Naive B cell (primary cell): ENCODE measurements around the gene CHST8. TPM values are rescaled to one million over a fixed set of nuclear protein-coding genes. Genes with fewer than 3 reads are reported as not detected.

ENCODE experiments used
- ATAC-seq, 2 donors: fragments of 150-1000 bp; cut with Tn5 transposase; 2 replicates each; pipeline ENCODE4 v1.10.0; 2021; ENCODE audit warnings: low read depth in 2 of 2, mild to moderate bottlenecking in 2 of 2, moderate library complexity in 2 of 2
- DNase-seq: peaks from one replicate; pipeline ENCODE4 v3.0.0; 2022
- H3K27ac Mint-ChIP-seq, 6 donors: one replicate each; pipeline ENCODE4 v1.8.0; 2020 to 2022; ENCODE audit warnings: mild to moderate bottlenecking in 6 of 6, mixed read lengths in 6 of 6, moderate library complexity in 5 of 6, inconsistent platforms in 2 of 6
- H3K27me3 Mint-ChIP-seq, 3 donors: one replicate each; pipeline ENCODE4 v1.8.0; 2021 to 2022; ENCODE audit warnings: mixed read lengths in 3 of 3, mild to moderate bottlenecking in 1 of 3
- H3K36me3 Mint-ChIP-seq, 2 donors: one replicate each; pipeline ENCODE4 v1.8.0; 2020 to 2022; ENCODE audit warnings: mixed read lengths in 2 of 2, inconsistent platforms in 1 of 2, mild to moderate bottlenecking in 1 of 2
- H3K4me1 Mint-ChIP-seq, 3 donors: one replicate each; pipeline ENCODE4 v1.8.0; 2020 to 2022; ENCODE audit warnings: mixed read lengths in 3 of 3, inconsistent platforms in 1 of 3, mild to moderate bottlenecking in 1 of 3, moderate library complexity in 1 of 3
- H3K4me3 Mint-ChIP-seq, 8 donors: one replicate each; pipeline ENCODE4 v1.8.0; 2020 to 2022; ENCODE audit warnings: mild to moderate bottlenecking in 8 of 8, mixed read lengths in 8 of 8, moderate library complexity in 8 of 8, inconsistent platforms in 2 of 8
- H3K9me3 Mint-ChIP-seq, 7 donors: one replicate each; pipeline ENCODE4 v1.8.0; 2020 to 2022; ENCODE audit warnings: mixed read lengths in 7 of 7, mild to moderate bottlenecking in 5 of 7, inconsistent platforms in 2 of 7, moderate library complexity in 1 of 7
- polyA plus RNA-seq, 6 donors: library from polyadenylated mRNA; unstranded; fragments of 300-500 nt; fragmentation: Illumina TruSeq; gene quantifications; one replicate each; pipeline ENCODE4 v1.2.3, GENCODE V29; 2021; ENCODE audit warnings: low read depth in 6 of 6

The CHST8 gene
- polyA plus RNA-seq, 6 donors from 2014 or later = 0.17 to 0.55 TPM; not detected in 4

DNA sequence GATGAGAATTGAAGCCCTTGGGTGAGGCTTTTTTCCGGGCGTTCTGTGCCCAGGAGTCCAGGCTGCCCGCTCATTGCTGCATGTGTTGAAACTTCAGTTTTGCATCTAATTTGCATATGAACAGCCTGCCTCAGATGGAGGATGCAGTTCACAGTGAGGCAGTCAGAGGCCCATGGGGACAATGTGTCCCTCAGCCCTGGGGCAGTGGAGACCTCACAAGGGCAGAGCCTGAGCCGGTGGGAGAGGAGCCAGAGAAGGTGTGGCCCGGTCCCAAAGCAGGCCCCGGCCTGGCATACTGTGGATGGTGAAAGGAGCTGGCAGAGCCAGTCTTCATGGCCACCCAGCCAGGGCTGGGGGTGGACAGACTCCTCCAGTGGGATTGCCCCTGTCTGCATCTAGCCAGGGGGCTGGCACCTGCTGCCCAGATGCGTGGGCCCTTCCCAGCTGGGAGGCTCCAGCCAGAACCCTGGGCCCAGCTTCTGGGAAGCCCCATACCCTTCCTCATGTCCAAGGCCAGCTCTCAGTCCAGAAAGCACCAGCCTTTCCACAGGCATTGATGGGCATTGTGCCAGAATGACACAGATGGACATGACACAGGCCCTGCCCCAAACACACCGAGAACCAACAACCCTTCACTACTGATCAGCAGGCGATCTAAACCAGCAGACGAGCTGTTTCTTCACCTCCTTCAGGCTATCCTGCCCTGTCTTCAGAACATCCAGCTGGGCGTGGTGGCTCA lies 142.0 kb downstream of the CHST8 start:
- peaks cover 0 to 5% (median 0%) of the 10 kb centered on the region in 7 donors for H3K9me3 Mint-ChIP-seq
- peaks cover 8 to 35% (median 20%) of the 10 kb centered on the region in 3 donors for H3K27me3 Mint-ChIP-seq
- H3K4me3 Mint-ChIP-seq = no peak overlapping the region
- no peaks in the 10 kb centered on the region for H3K36me3 Mint-ChIP-seq
- ATAC-seq (no peak), DNase-seq (no peak)
- H3K4me1 Mint-ChIP-seq = no peaks in the 10 kb centered on the region
- no peak overlapping the region for H3K27ac Mint-ChIP-seq

DNA sequence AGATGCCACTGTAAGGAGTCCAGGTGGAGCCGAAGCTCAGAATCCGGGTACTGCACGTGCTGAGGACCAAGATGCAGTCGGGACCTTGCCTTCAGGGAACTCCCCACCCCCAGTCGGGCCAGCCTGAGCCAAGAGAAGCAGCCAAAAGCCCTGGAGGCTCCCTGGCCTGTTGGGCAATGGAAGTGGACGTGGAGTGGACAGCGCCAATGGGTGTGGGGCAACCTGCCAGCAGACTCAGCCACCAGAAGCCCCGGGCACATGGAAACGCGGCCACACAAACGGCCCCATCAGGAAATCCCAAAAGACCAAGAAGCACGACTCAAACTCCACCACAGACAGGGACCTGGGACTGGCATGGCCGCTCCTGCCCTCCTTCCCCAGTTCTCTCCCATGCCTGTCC lies 144.9 kb downstream of the CHST8 start:
- Mint-ChIP-seq H3K4me1 (no peaks in the 10 kb centered on the region), H3K27ac (no peak overlapping the region), H3K4me3 (no peak overlapping the region), H3K9me3 (peaks cover 0 to 2% (median 0%) of the 10 kb centered on the region in 7 donors), H3K36me3 (no peaks in the 10 kb centered on the region), H3K27me3 (peaks cover 9 to 34% (median 29%) of the 10 kb centered on the region in 3 donors)
- no peak for ATAC-seq
- DNase-seq = no peak

DNA sequence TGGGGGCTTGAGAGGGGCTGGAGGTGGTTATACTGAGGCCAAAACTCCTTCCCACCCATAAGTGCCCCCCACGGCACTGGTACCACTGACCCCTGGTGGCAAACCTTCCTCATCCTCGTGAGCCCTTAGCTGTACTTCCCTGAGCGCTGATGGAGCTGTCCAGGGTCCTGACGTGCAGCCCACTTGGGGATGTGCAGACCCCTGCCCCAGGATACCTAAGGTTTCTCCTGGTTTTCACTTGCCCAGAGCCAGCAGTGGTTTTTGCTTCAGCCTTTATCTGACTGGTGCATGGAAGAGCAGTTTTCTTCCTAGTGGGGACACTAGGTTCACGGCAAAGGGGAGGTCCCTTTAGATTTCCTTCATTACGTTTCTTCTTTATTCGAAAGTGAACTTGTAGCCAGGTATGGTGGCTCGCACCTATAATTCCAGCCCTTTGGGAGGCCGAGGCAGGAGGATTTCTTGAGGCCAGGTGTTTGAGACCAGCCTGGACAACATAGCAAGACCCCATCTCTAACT lies 146.2 kb downstream of the CHST8 start:
- H3K4me3 Mint-ChIP-seq = no peak overlapping the region
- H3K27ac Mint-ChIP-seq = no peak overlapping the region
- H3K4me1 Mint-ChIP-seq = no peaks in the 10 kb centered on the region
- peaks cover 9 to 34% (median 29%) of the 10 kb centered on the region in 3 donors for H3K27me3 Mint-ChIP-seq
- DNase-seq (no peak), ATAC-seq (no peak)
- H3K36me3 Mint-ChIP-seq = no peaks in the 10 kb centered on the region
- peaks cover 0 to 1% (median 0%) of the 10 kb centered on the region in 7 donors for H3K9me3 Mint-ChIP-seq

DNA sequence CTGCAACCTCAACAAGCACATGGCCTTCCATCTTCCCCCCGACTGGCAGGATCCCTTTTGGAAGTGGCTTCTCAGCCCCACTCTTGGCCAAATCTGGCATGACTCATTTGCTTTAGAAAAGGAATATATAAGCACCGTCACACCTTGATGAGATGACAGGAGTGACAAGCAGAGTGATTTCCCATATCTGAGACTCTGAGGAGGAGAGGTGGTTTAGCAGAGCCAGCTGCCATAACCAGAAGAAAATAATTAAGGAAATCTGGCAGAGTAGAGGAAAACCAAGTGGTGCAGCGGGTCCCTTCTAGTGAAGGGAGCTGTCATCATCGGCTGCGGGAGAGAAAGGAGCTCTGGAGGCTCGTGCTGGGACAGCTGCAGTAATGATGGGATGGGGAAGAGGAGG lies 147.5 kb downstream of the CHST8 start:
- no peak overlapping the region for H3K4me3 Mint-ChIP-seq
- DNase-seq (no peak), ATAC-seq (no peak)
- H3K4me1 Mint-ChIP-seq = no peaks in the 10 kb centered on the region
- H3K36me3 Mint-ChIP-seq = no peaks in the 10 kb centered on the region
- H3K27me3 Mint-ChIP-seq = peaks cover 9 to 34% (median 29%) of the 10 kb centered on the region in 3 donors
- H3K27ac Mint-ChIP-seq = no peak overlapping the region
- H3K9me3 Mint-ChIP-seq = peaks cover 0 to 1% (median 0%) of the 10 kb centered on the region in 7 donors

GRCh38 chr19:33770107-33770506 lies 148.4 kb downstream of the CHST8 start:
- no peaks in the 10 kb centered on the region for H3K4me1 Mint-ChIP-seq
- no peak for ATAC-seq
- H3K27me3 Mint-ChIP-seq = peaks cover 6 to 39% (median 33%) of the 10 kb centered on the region in 3 donors

GRCh38 chr19:33771384-33772101 lies 149.8 kb downstream of the CHST8 start:
- no peak overlapping the region for H3K27ac Mint-ChIP-seq
- H3K9me3 Mint-ChIP-seq = peaks cover 0 to 1% (median 0%) of the 10 kb centered on the region in 7 donors
- ATAC-seq = peak; percentile 28 to 53
- H3K4me3 Mint-ChIP-seq = peak overlapping the region in 1 of 8 donors; percentile 25
- peaks cover 0 to 5% (median 0%) of the 10 kb centered on the region in 3 donors for H3K4me1 Mint-ChIP-seq
- DNase-seq = peak; percentile 28
- peaks cover 9 to 43% (median 37%) of the 10 kb centered on the region in 3 donors for H3K27me3 Mint-ChIP-seq
- no peaks in the 10 kb centered on the region for H3K36me3 Mint-ChIP-seq

More at GRCh38 chr19:33770107-33770506, 148.4 kb downstream of the CHST8 start:
- peaks cover 0 to 1% (median 0%) of the 10 kb centered on the region in 7 donors for H3K9me3 Mint-ChIP-seq
- no peak for DNase-seq
- H3K4me3 Mint-ChIP-seq = no peak overlapping the region
- H3K27ac Mint-ChIP-seq = no peak overlapping the region
- H3K36me3 Mint-ChIP-seq = no peaks in the 10 kb centered on the region

GRCh38 chr19:33772102-33772857 lies 150.5 kb downstream of the CHST8 start:
- peaks cover 0 to 5% (median 0%) of the 10 kb centered on the region in 3 donors for H3K4me1 Mint-ChIP-seq
- H3K27ac Mint-ChIP-seq = no peak overlapping the region
- no peaks in the 10 kb centered on the region for H3K36me3 Mint-ChIP-seq
- no peak for ATAC-seq
- H3K27me3 Mint-ChIP-seq = peaks cover 9 to 39% (median 30%) of the 10 kb centered on the region in 3 donors
- peak overlapping the region in 1 of 8 donors; percentile 56 for H3K4me3 Mint-ChIP-seq
- no peak for DNase-seq
- H3K9me3 Mint-ChIP-seq = peaks cover 0 to 1% (median 0%) of the 10 kb centered on the region in 7 donors

DNA sequence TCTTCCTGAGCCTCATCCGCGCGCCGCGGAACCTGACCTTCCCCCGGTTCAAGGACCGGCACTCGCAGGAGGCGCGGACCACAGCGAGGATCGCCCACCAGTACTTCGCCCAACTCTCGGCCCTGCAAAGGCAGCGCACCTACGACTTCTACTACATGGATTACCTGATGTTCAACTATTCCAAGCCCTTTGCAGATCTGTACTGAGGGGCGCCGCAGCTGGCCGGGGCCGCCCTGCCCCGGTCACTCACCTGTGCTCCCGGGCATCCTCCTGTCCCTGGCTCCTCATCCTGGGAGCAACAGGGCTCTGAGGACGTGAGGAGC lies 151.1 kb downstream of the CHST8 start:
- Mint-ChIP-seq H3K4me1 (peaks cover 0 to 5% (median 0%) of the 10 kb centered on the region in 3 donors), H3K27me3 (peaks cover 9 to 34% (median 26%) of the 10 kb centered on the region in 3 donors), H3K27ac (no peak overlapping the region), H3K4me3 (peak overlapping the region in 1 of 8 donors; percentile 56), H3K36me3 (no peaks in the 10 kb centered on the region), H3K9me3 (peaks cover 0 to 1% (median 0%) of the 10 kb centered on the region in 7 donors)
- no peak for ATAC-seq
- DNase-seq = no peak

GRCh38 chr19:33773704-33774624 lies 152.2 kb downstream of the CHST8 start:
- H3K27ac Mint-ChIP-seq = no peak overlapping the region
- no peaks in the 10 kb centered on the region for H3K36me3 Mint-ChIP-seq
- DNase-seq (no peak), ATAC-seq (no peak)
- peaks cover 0 to 1% (median 0%) of the 10 kb centered on the region in 7 donors for H3K9me3 Mint-ChIP-seq
- H3K4me3 Mint-ChIP-seq = peak overlapping the region in 1 of 8 donors; percentile 16
- H3K27me3 Mint-ChIP-seq = peaks cover 13 to 41% (median 35%) of the 10 kb centered on the region in 3 donors
- peaks cover 5 to 12% (median 7%) of the 10 kb centered on the region in 3 donors for H3K4me1 Mint-ChIP-seq

DNA sequence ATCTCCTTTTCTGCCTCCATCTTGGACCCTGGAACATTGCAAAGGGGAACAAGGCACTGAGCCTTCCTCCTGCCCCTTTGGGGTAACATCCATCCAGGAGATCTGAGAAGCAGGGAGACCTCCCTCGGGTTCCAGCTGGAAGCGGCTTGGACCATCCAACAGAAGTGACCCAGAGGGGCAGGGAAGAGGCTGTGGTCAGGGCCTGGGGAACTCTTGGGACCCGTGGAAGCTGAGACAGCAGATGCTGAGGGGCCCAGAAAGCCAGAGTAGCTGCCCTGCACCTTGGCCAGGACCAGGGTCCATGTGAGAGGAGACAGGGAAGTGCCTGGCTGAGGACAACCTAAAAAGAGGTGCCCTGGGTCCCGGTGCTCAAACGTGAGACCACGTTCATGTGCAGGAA lies 153.0 kb downstream of the CHST8 start:
- Mint-ChIP-seq H3K27ac (no peak overlapping the region), H3K9me3 (no peaks in the 10 kb centered on the region), H3K4me3 (no peak overlapping the region), H3K27me3 (peaks cover 13 to 41% (median 35%) of the 10 kb centered on the region in 3 donors), H3K36me3 (no peaks in the 10 kb centered on the region), H3K4me1 (peaks cover 7 to 15% (median 9%) of the 10 kb centered on the region in 3 donors)
- DNase-seq (no peak), ATAC-seq (no peak)

DNA sequence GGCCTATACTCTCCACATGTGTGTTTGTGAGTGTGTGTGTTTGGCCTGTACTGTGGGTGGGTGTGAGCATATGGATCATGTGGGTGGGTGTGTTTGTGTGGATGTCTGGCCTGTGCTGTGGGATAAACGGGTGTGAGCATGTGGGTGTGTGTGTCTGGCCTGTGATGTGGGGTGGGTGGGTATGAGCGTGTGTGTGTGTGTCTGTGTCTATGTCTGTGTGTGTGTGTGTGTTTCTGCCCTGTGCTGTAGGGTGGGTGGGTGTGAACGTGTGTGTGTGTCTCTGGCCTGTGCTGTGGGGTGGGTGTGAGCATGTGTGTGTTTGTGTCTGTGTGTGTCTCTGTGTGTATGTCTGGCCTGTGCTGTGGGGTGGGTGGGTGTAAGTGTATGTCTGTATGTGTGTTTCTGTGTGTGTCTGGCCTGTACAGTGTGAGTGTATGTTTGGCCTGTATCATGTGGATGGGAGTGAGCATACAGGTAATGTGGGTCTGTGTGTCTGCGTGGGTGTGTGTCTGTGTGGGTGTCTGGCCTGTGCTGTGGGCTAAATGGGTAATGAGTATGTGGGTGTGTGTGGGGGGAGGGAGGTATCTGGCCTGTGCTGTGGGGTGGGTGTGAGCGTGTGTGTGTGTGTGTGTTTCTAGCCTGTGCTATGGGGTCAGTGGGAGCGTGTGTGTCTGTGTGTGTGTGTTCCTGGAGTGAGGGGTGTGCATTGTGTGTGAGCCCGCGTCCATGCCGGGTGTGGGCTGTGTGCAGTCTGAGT lies 154.2 kb downstream of the CHST8 start:
- Mint-ChIP-seq H3K4me3 (peak overlapping the region in 1 of 8 donors; percentile 1), H3K4me1 (peaks cover 7 to 15% (median 9%) of the 10 kb centered on the region in 3 donors), H3K9me3 (no peaks in the 10 kb centered on the region), H3K36me3 (no peaks in the 10 kb centered on the region), H3K27me3 (peaks cover 22 to 46% (median 46%) of the 10 kb centered on the region in 3 donors), H3K27ac (peak overlapping the region in 1 of 6 donors; percentile 3)
- ATAC-seq (no peak), DNase-seq (no peak)

GRCh38 chr19:33777351-33777750 lies 155.6 kb downstream of the CHST8 start:
- Mint-ChIP-seq H3K27me3 (peaks cover 27 to 57% (median 56%) of the 10 kb centered on the region in 3 donors), H3K27ac (no peak overlapping the region), H3K9me3 (no peaks in the 10 kb centered on the region), H3K36me3 (no peaks in the 10 kb centered on the region), H3K4me1 (peaks cover 7 to 15% (median 10%) of the 10 kb centered on the region in 3 donors), H3K4me3 (no peak overlapping the region)
- ATAC-seq = no peak
- no peak for DNase-seq
